Ovary (tissue), 3 donors: ENCODE data around the gene BBS9.
"Not testable (repeated sequence)": the region's sequence is repeated elsewhere in the genome, so short reads cannot be mapped to it uniquely, and the experiment has no call there.

Source experiments
- POLR2A ChIP-seq: fragments of 450-650 bp; IDR thresholded peaks from one replicate; pipeline ENCODE4 v1.6.1; 2017; ENCODE audit warnings: antibody characterized with exemption, mild to moderate bottlenecking, moderate library complexity
- TF ChIP-seq, protein P1 (sequence below), 3 donors: fragments of 450-650 bp in 2 of 3; fragments of 200-600 bp in 1 of 3; IDR thresholded peaks; one replicate each; pipeline versions ENCODE4 v1.5.1 to v1.8.0; 2016 to 2022; ENCODE audit warnings: antibody characterized with exemption in 3 of 3, mild to moderate bottlenecking in 1 of 3
- donor health status: DM: no; HTN: no; CAD: no.

DNA sequence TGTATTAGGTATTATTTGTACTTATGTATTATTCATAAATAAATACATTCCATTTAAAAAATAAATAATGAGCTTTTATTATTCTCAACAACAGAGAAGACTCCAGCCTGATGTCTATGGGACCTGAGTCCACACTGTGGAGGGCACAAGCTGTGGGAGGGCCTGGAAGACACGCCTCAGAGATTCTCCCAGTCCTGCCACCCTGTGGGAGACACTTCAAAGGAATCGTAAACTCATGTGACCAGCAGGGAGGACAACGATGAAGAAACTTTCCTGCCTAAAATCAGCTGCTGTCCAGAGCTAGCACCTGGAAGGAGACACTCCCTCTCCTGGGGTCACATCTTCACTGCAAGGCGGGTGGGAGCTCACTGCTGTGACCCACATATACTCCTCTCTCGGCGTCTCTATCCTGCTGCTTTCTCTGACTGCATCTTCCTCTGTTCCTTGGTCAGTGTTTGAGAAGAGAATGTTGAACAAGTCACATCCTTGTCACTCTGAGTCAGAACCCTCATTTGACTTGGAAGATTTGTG, 34.6 kb upstream of the BBS9 start:
- not testable (repeated sequence) for TF ChIP-seq POLR2A
- TF ChIP-seq, protein P1, sequence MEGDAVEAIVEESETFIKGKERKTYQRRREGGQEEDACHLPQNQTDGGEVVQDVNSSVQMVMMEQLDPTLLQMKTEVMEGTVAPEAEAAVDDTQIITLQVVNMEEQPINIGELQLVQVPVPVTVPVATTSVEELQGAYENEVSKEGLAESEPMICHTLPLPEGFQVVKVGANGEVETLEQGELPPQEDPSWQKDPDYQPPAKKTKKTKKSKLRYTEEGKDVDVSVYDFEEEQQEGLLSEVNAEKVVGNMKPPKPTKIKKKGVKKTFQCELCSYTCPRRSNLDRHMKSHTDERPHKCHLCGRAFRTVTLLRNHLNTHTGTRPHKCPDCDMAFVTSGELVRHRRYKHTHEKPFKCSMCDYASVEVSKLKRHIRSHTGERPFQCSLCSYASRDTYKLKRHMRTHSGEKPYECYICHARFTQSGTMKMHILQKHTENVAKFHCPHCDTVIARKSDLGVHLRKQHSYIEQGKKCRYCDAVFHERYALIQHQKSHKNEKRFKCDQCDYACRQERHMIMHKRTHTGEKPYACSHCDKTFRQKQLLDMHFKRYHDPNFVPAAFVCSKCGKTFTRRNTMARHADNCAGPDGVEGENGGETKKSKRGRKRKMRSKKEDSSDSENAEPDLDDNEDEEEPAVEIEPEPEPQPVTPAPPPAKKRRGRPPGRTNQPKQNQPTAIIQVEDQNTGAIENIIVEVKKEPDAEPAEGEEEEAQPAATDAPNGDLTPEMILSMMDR (IDR thresholded peaks at IDR 0.05), result not testable (repeated sequence)
